Sigmoid colon (tissue), 4 donors: ENCODE results near the gene ABCA12.
"Not testable (repeated sequence)": the region's sequence is repeated elsewhere in the genome, so short reads cannot be mapped to it uniquely, and the experiment has no call there.

Source experiments
- CTCF ChIP-seq, 4 experiments: fragments of 450-650 bp in 3 of 4; fragments of 200-600 bp in 1 of 4; IDR thresholded peaks; one replicate each; pipeline ENCODE4 v1.5.1; 2016 to 2019; ENCODE audit warnings: antibody characterized with exemption in 4 of 4, mild to moderate bottlenecking in 3 of 4, moderate library complexity in 2 of 4
- EP300 ChIP-seq, 4 donors: sonication (generic); formaldehyde crosslinking; IDR thresholded peaks; one replicate each; pipeline ENCODE4 v1.6.1; 2017; ENCODE audit warnings: antibody characterized with exemption in 4 of 4
- POLR2A ChIP-seq, 2 donors: fragments of 450-650 bp; IDR thresholded peaks; one replicate each; pipeline ENCODE4 v1.6.1; 2016; ENCODE audit warnings: antibody characterized with exemption in 2 of 2, mild to moderate bottlenecking in 2 of 2, moderate library complexity in 2 of 2
- POLR2AphosphoS5 ChIP-seq, 4 donors: sonication (generic); formaldehyde crosslinking; IDR thresholded peaks; one replicate each; pipeline ENCODE4 v1.6.1; 2017; ENCODE audit warnings: antibody characterized with exemption in 4 of 4

GRCh38 chr2:215163319-215163718 lies 24.9 kb upstream of the ABCA12 start:
- TF ChIP-seq CTCF, EP300, POLR2A, POLR2AphosphoS5 (IDR thresholded peaks at IDR 0.05): not testable (repeated sequence)
